SU-DHL-6 (cell line): ENCODE results near the gene EDNRA.

Experiments used
- H2AFZ ChIP-seq: fragments of 200-600 bp; sonication (generic); 2 replicates; pipeline ENCODE4 v1.6.1; 2014; ENCODE audit warnings: low read depth, mild to moderate bottlenecking, moderate library complexity, mixed read lengths, antibody characterized with exemption, low read length; ENCODE audit not compliant: severe bottlenecking
- H3F3A ChIP-seq: fragments of 200-600 bp; shearing (Covaris generic); 2 replicates; pipeline ENCODE4 v1.6.0; 2016; ENCODE audit warnings: antibody characterized with exemption, mild to moderate bottlenecking; ENCODE audit not compliant: insufficient read depth
- H3K27ac ChIP-seq: fragments of 200-600 bp; sonication (generic); 2 replicates; pipeline ENCODE4 v1.5.1; 2016; ENCODE audit warnings: low read depth, mild to moderate bottlenecking, low read length, moderate library complexity, mixed read lengths
- H3K27me3 ChIP-seq: fragments of 200-600 bp; sonication (generic), shearing (Covaris generic); 2 replicates; pipeline ENCODE4 v1.6.0; 2014; ENCODE audit warnings: mild to moderate bottlenecking, low read length
- H3K36me3 ChIP-seq: fragments of 200-600 bp; sonication (generic); 2 replicates; pipeline ENCODE4 v1.6.1; 2014; ENCODE audit warnings: mild to moderate bottlenecking, low read length, mixed read lengths
- H3K4me2 ChIP-seq: fragments of 300-600, 200-600 bp; shearing (Covaris generic), sonication (generic); 2 replicates; pipeline ENCODE4 v1.6.0; 2014; ENCODE audit warnings: low read length, low read depth, mild to moderate bottlenecking; ENCODE audit not compliant: poor library complexity, severe bottlenecking
- H3K4me3 ChIP-seq: fragments of 200-600 bp; sonication (generic); 2 replicates; pipeline ENCODE4 v1.5.1; 2014; ENCODE audit warnings: antibody characterized with exemption, low read length, mild to moderate bottlenecking, mixed read lengths; ENCODE audit not compliant: insufficient read depth, poor library complexity, severe bottlenecking
- H3K79me2 ChIP-seq: fragments of 200-600 bp; sonication (generic); 2 replicates; pipeline ENCODE4 v1.6.1; 2014; ENCODE audit warnings: mild to moderate bottlenecking, low read length, moderate library complexity; ENCODE audit not compliant: insufficient read depth
- H3K9ac ChIP-seq: fragments of 200-600 bp; sonication (generic); 2 replicates; pipeline ENCODE4 v1.7.0; 2014; ENCODE audit warnings: mild to moderate bottlenecking, low read length
- H3K9me2 ChIP-seq: fragments of 200-600 bp; sonication (generic); replicated peaks from 2 replicates; pipeline ENCODE4 v1.6.1; 2014; ENCODE audit warnings: low read length; ENCODE audit not compliant: insufficient read depth
- H3K9me3 ChIP-seq: fragments of 200-600 bp; sonication (generic); 2 replicates; pipeline ENCODE4 v1.6.1; 2014; ENCODE audit warnings: low read length, mixed read lengths; ENCODE audit not compliant: insufficient read depth
- H4K20me1 ChIP-seq: fragments of 200-600 bp; sonication (generic); 2 replicates; pipeline ENCODE4 v1.6.1; 2014; ENCODE audit warnings: low read depth, mild to moderate bottlenecking, antibody characterized with exemption, low read length, moderate library complexity, mixed read lengths
- EZH2phosphoT487 ChIP-seq: fragments of 200-600 bp; sonication (generic), shearing (Covaris generic); conservative IDR thresholded peaks from 2 replicates; pipeline ENCODE4 v1.6.1; 2018; ENCODE audit warnings: mild to moderate bottlenecking, antibody characterized with exemption, low read length, moderate library complexity, mixed read lengths
- TF ChIP-seq, protein P1 (sequence below): fragments of 200-600 bp; sonication (generic); IDR thresholded peaks from one replicate; pipeline ENCODE4 v1.5.1; 2017; ENCODE audit warnings: antibody characterized with exemption, mild to moderate bottlenecking, low read length, moderate library complexity; ENCODE audit not compliant: insufficient read depth, poor library complexity, severe bottlenecking

The EDNRA gene

DNA sequence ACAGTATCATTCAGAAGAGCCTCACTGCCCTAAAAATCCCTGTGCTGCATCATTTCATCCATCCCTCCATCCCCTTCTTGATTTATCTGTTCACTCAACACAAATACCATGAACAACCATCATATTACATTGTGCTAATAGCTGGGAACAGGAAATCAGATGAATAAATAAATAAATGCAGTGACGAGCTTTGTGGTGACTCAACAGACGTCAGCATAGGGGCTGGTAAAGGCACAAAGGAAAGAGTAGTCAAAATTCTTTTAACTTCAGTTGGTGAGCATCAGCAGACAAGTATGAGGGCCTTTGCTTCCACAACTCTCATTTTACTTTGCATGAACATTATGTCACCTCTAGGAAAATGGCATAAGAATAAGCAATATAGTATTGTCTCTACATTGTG lies 65.5 kb downstream of the EDNRA start:
- Histone ChIP-seq H3K36me3 (no peaks in the 10 kb centered on the region), H3K27me3 (0 out of 2 replicates have a peak, but pooled peaks cover 2% of the 10 kb centered on the region), H3K9ac (no peak overlapping the region), H3K79me2 (no peaks in the 10 kb centered on the region), H3K9me2 (no peaks in the 10 kb centered on the region), H3F3A (no peaks in the 10 kb centered on the region), H3K4me2 (no peak overlapping the region), H3K9me3 (no peaks in the 10 kb centered on the region), H3K4me3 (no peak overlapping the region), H3K27ac (no peak overlapping the region), H4K20me1 (no peaks in the 10 kb centered on the region), H2AFZ (no peak overlapping the region)
- TF ChIP-seq EZH2phosphoT487, result no peak
- TF ChIP-seq, protein P1, sequence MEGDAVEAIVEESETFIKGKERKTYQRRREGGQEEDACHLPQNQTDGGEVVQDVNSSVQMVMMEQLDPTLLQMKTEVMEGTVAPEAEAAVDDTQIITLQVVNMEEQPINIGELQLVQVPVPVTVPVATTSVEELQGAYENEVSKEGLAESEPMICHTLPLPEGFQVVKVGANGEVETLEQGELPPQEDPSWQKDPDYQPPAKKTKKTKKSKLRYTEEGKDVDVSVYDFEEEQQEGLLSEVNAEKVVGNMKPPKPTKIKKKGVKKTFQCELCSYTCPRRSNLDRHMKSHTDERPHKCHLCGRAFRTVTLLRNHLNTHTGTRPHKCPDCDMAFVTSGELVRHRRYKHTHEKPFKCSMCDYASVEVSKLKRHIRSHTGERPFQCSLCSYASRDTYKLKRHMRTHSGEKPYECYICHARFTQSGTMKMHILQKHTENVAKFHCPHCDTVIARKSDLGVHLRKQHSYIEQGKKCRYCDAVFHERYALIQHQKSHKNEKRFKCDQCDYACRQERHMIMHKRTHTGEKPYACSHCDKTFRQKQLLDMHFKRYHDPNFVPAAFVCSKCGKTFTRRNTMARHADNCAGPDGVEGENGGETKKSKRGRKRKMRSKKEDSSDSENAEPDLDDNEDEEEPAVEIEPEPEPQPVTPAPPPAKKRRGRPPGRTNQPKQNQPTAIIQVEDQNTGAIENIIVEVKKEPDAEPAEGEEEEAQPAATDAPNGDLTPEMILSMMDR, result no peak

DNA sequence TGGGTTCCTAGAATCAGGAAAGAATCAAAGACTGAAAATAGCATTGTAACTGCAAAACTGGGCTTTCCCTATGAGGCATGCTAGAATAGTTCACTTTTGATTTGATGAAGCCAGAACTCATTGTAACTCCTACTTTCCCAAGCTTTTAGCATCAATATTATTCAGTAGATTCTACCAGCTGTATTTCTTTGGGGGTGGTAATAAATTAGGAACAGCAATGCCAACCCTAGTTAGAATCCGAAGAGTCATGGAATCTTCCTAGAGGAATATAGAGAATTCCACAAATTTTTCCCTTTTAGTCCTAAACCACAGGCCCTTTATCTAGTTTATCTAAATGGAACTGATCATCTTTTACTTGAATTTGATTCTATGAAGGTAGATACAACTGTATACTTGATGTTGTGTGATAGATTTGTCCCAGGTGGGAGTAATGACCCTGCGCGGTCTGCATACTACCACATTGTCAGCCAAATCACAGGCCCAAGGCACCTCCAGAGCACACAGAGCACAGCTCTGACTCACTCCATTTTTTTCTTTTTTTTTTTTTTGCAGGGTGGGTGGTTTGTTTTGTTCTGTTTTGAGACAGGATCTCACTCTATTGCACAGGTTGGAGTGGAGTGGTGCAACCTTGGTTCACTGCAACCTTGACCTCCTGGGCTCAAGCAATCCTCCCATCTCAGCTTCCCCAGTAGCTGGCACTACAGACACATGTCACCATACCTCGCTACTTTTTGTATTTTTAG lies 66.6 kb downstream of the EDNRA start:
- H3F3A ChIP-seq, result no peaks in the 10 kb centered on the region
- no peak for TF ChIP-seq EZH2phosphoT487
- TF ChIP-seq, protein P1, result no peak
- H3K27ac ChIP-seq, result no peak overlapping the region
- no peak overlapping the region for H2AFZ ChIP-seq
- H4K20me1 ChIP-seq, result no peaks in the 10 kb centered on the region
- no peaks in the 10 kb centered on the region for H3K27me3 ChIP-seq
- H3K36me3 ChIP-seq, result no peaks in the 10 kb centered on the region
- no peak overlapping the region for H3K4me3 ChIP-seq
- no peaks in the 10 kb centered on the region for H3K9me3 ChIP-seq
- no peak overlapping the region for H3K4me2 ChIP-seq
- no peak overlapping the region for H3K9ac ChIP-seq
- no peaks in the 10 kb centered on the region for H3K9me2 ChIP-seq
- H3K79me2 ChIP-seq, result no peaks in the 10 kb centered on the region

DNA sequence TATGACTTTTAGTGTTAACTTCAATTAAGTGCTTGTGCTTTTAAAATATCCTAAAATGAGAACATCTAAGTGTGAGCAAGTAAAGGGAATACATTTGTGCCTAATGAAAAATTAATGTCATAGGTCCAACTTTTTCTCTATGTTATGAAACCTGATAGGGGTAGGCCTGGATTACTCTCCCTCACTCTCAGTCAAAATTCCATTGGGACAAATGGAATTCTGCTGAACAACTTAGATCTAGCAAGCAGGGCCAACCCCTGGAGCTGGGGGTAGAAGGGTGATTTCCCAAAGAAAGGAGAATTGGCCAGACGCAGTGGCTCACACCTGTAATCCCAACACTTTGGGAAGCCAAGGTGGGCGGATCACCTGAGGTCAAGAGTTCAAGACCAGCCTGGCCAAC lies 67.4 kb downstream of the EDNRA start:
- TF ChIP-seq EZH2phosphoT487, result no peak
- TF ChIP-seq, protein P1, result no peak
- Histone ChIP-seq H4K20me1 (no peaks in the 10 kb centered on the region), H3K4me3 (no peak overlapping the region), H3K27ac (no peak overlapping the region), H3K9ac (no peak overlapping the region), H3K36me3 (no peaks in the 10 kb centered on the region), H3K27me3 (no peaks in the 10 kb centered on the region), H2AFZ (no peak overlapping the region), H3K4me2 (no peak overlapping the region), H3K79me2 (no peaks in the 10 kb centered on the region), H3K9me2 (no peaks in the 10 kb centered on the region), H3K9me3 (no peaks in the 10 kb centered on the region), H3F3A (no peaks in the 10 kb centered on the region)
